Measurements from ENCODE around the gene PMM2. TPM values are rescaled to one million over a fixed set of nuclear protein-coding genes. Genes with fewer than 3 reads are reported as not detected.

PMM2 gene
- total RNA-seq, 1 experiment from 2014 or later: 53.3 TPM

GRCh38 chr16:8867216-8867931, 69.7 kb downstream of the PMM2 start:
- no TSS peak for BruUV-seq (replicated peaks)
- H4K20me1 ChIP-seq (ENCODE audit: insufficient read depth): no peaks in the 10 kb centered on the region; the same call in 1 of the 2 replicates
- peak overlapping the region; percentile 90 for H3K9ac ChIP-seq (ENCODE audit: low read length)
- peaks cover 61 to 79% of the 10 kb centered on the region in 2 experiments for H3K4me1 ChIP-seq (ENCODE audit: control insufficient read depth in 1 of 2, insufficient read depth in 2 of 2, low read length in 2 of 2)
- intact Hi-C loops (cut with micrococcal nuclease): no loop called here
- H2AFZ ChIP-seq (ENCODE audit: low read depth, low read length, poor library complexity, severe bottlenecking): no peak overlapping the region
- no peaks in the 10 kb centered on the region for H3K27me3 ChIP-seq (ENCODE audit: insufficient read depth, low read length)
- peak overlapping the region; percentile 86 to 93 for H3K4me3 ChIP-seq (replicated peaks in 1 of 2; ENCODE audit: low read depth in 1 of 2, low read length in 2 of 2)
- peak overlapping the region; percentile 98 for H3K4me2 ChIP-seq (ENCODE audit: low read length)
- ATAC-seq (no peak), DNase-seq (ENCODE audit: low read depth, low spot score) (no peak)
- H3K79me2 ChIP-seq (ENCODE audit: insufficient read depth, low read length): peaks cover 59% of the 10 kb centered on the region
- ChIA-PET RAD21 (ENCODE audit: low non-redundant PET in 1 of 2, low total read pairs in 2 of 2, uncharacterized antibody in 2 of 2, unreplicated experiment in 2 of 2) (no interaction called here), CTCF (no interaction called here), POLR2A (no interaction called here)
- no peaks in the 10 kb centered on the region for H3K36me3 ChIP-seq (ENCODE audit: control insufficient read depth in 1 of 2, insufficient read depth in 2 of 2, low read length in 2 of 2)
- TF ChIP-seq YY1 (IDR thresholded peaks at IDR 0.05; ENCODE audit: extremely low read depth, insufficient replicate concordance, low read depth, low read length) (no peak), EGR1 (IDR thresholded peaks at IDR 0.05; ENCODE audit: low read depth) (no peak), POLR2AphosphoS5 (IDR thresholded peaks at IDR 0.05; ENCODE audit: low read depth, low read length) (no peak), REST (IDR thresholded peaks at IDR 0.05; ENCODE audit: low read depth) (no peak), ZBTB33 (IDR thresholded peaks at IDR 0.05; ENCODE audit: extremely low read depth, insufficient replicate concordance, low read length) (no peak), RAD21 (IDR thresholded peaks at IDR 0.05; ENCODE audit: low read depth) (no peak), SRF (IDR thresholded peaks at IDR 0.05; ENCODE audit: low read depth) (no peak), JUND (IDR thresholded peaks at IDR 0.05) (no peak), CTCF (IDR thresholded peaks at IDR 0.05 in 2 of 3, conservative IDR thresholded peaks at IDR 0.05 in 1 of 3; ENCODE audit: borderline replicate concordance in 1 of 3, insufficient read depth in 1 of 3, low read depth in 2 of 3, low read length in 2 of 3) (no peak), ELF1 (IDR thresholded peaks at IDR 0.05; ENCODE audit: borderline replicate concordance, low read depth) (no peak), MAX (IDR thresholded peaks at IDR 0.05) (no peak), ATF3 (IDR thresholded peaks at IDR 0.05) (no peak), CEBPB (IDR thresholded peaks at IDR 0.05; ENCODE audit: low read depth) (no peak), FOSL1 (IDR thresholded peaks at IDR 0.05; ENCODE audit: low read depth) (no peak)
- H3K9me2 ChIP-seq (ENCODE audit: insufficient read depth): no peaks in the 10 kb centered on the region
- peak overlapping the region; percentile 90 for H3K27ac ChIP-seq (ENCODE audit: low read depth, low read length)
- H3K9me3 ChIP-seq (ENCODE audit: control insufficient read depth in 1 of 2, insufficient read depth in 1 of 2, low read depth in 1 of 2, low read length in 2 of 2): no peaks in the 10 kb centered on the region

Data from HCT116 (cell line).